CD14-positive monocyte (primary cell): ENCODE measurements around the gene SNRPN. TPM values are rescaled to one million over a fixed set of nuclear protein-coding genes. Genes with fewer than 3 reads are reported as not detected.
"Not testable (repeated sequence)": the region's sequence is repeated elsewhere in the genome, so short reads cannot be mapped to it uniquely, and the experiment has no call there.

Source experiments
- DNase-seq, 3 donors: peaks; one replicate each; pipeline ENCODE4 v3.0.0-alpha.2; 2011 to 2022
- H2AFZ ChIP-seq: 2 replicates; pipeline ENCODE4 v1.6.0; 2012; ENCODE audit warnings: mild to moderate bottlenecking, low read depth, low read length, inconsistent platforms; ENCODE audit not compliant: insufficient read depth, poor library complexity, severe bottlenecking
- H3K27ac ChIP-seq, 2 donors: 1 replicate in 1 of 2; 2 replicates in 1 of 2; pipeline ENCODE4 v1.5.1; 2012 to 2013; ENCODE audit warnings: low read length in 2 of 2, control low read depth in 1 of 2, inconsistent platforms in 1 of 2, low read depth in 1 of 2, mild to moderate bottlenecking in 1 of 2
- H3K27me3 ChIP-seq, 2 donors: one replicate each; pipeline versions ENCODE4 v1.6.0 to v1.6.1; 2011 to 2013; ENCODE audit warnings: low read length in 2 of 2; ENCODE audit not compliant: control insufficient read depth in 2 of 2, insufficient read depth in 2 of 2
- H3K36me3 ChIP-seq, 2 donors: replicated peaks in 1 of 2; 1 replicate in 1 of 2; 2 replicates in 1 of 2; pipeline versions ENCODE4 v1.5.1 to v1.6.1; 2012 to 2013; ENCODE audit warnings: low read length in 2 of 2, control low read depth in 1 of 2, inconsistent platforms in 1 of 2, mild to moderate bottlenecking in 1 of 2; ENCODE audit not compliant: insufficient read depth in 2 of 2, control insufficient read depth in 1 of 2
- H3K4me1 ChIP-seq, 2 donors: 1 replicate in 1 of 2; 2 replicates in 1 of 2; pipeline versions ENCODE4 v1.5.1 to v1.6.1; 2012 to 2013; ENCODE audit warnings: low read length in 2 of 2, control low read depth in 1 of 2, inconsistent platforms in 1 of 2, mild to moderate bottlenecking in 1 of 2, moderate library complexity in 1 of 2; ENCODE audit not compliant: insufficient read depth in 2 of 2, control insufficient read depth in 1 of 2
- H3K4me2 ChIP-seq: replicated peaks from 2 replicates; pipeline ENCODE3; 2012; ENCODE audit warnings: low read length, moderate library complexity, mild to moderate bottlenecking; ENCODE audit not compliant: poor library complexity, severe bottlenecking; ENCODE audit errors: extremely low read depth
- H3K4me3 ChIP-seq, 3 experiments: fragments of 200-600 bp in 1 of 3; sonication (generic) in 1 of 3; replicated peaks in 1 of 3; 1 replicate in 2 of 3; 2 replicates in 1 of 3; pipeline ENCODE4 v1.5.1; 2011 to 2013; ENCODE audit warnings: low read length in 3 of 3, mild to moderate bottlenecking in 3 of 3, control low read depth in 2 of 3, low read depth in 2 of 3, inconsistent platforms in 1 of 3, moderate library complexity in 1 of 3
- H3K79me2 ChIP-seq: 2 replicates; pipeline ENCODE4 v1.6.0; 2012; ENCODE audit warnings: mild to moderate bottlenecking, control low read depth, inconsistent platforms, low read length, moderate library complexity; ENCODE audit not compliant: insufficient read depth
- H3K9ac ChIP-seq: 2 replicates; pipeline ENCODE4 v1.6.0; 2017; ENCODE audit warnings: low read length, mild to moderate bottlenecking; ENCODE audit not compliant: insufficient read depth, poor library complexity, severe bottlenecking
- H3K9me3 ChIP-seq, 2 donors: replicated peaks in 1 of 2; 1 replicate in 1 of 2; 2 replicates in 1 of 2; pipeline versions ENCODE4 v1.5.1 to v1.6.1; 2012 to 2013; ENCODE audit warnings: low read length in 2 of 2, control low read depth in 1 of 2; ENCODE audit not compliant: control insufficient read depth in 1 of 2, insufficient read depth in 1 of 2
- H4K20me1 ChIP-seq: 2 replicates; pipeline ENCODE4 v1.6.0; 2012; ENCODE audit warnings: mild to moderate bottlenecking, low read length, control low read depth, moderate library complexity; ENCODE audit not compliant: insufficient read depth
- H3K27ac Mint-ChIP-seq, 7 donors: one replicate each; pipeline ENCODE4 v1.8.0; 2020; ENCODE audit warnings: mild to moderate bottlenecking in 7 of 7, mixed read lengths in 7 of 7, moderate library complexity in 6 of 7, inconsistent platforms in 2 of 7
- H3K27me3 Mint-ChIP-seq, 3 donors: one replicate each; pipeline ENCODE4 v1.8.0; 2021 to 2022; ENCODE audit warnings: low read depth in 3 of 3, mild to moderate bottlenecking in 3 of 3, mixed read lengths in 3 of 3, moderate library complexity in 3 of 3, inconsistent platforms in 1 of 3
- H3K36me3 Mint-ChIP-seq, 2 donors: one replicate each; pipeline ENCODE4 v1.8.0; 2020; ENCODE audit warnings: mixed read lengths in 2 of 2, inconsistent platforms in 1 of 2, mild to moderate bottlenecking in 1 of 2
- H3K4me1 Mint-ChIP-seq: one replicate; pipeline ENCODE4 v1.8.0; 2020; ENCODE audit warnings: mild to moderate bottlenecking, mixed read lengths
- H3K4me3 Mint-ChIP-seq, 2 donors: one replicate each; pipeline ENCODE4 v1.8.0; 2020; ENCODE audit warnings: mild to moderate bottlenecking in 2 of 2, mixed read lengths in 2 of 2, moderate library complexity in 1 of 2
- H3K9me3 Mint-ChIP-seq, 7 donors: one replicate each; pipeline ENCODE4 v1.8.0; 2020 to 2022; ENCODE audit warnings: mixed read lengths in 7 of 7, mild to moderate bottlenecking in 6 of 7, moderate library complexity in 6 of 7, inconsistent platforms in 2 of 7
- CTCF ChIP-seq: fragments of 200-600 bp; IDR thresholded peaks from one replicate; pipeline ENCODE4 v1.8.0; 2022; ENCODE audit warnings: antibody characterized with exemption, mild to moderate bottlenecking
- WGBS: methylation state at CpG from one replicate; pipeline ENCODE4 v1.1.5; 2013; ENCODE audit warnings: missing lambda C conversion rate; ENCODE audit not compliant: insufficient coverage; 5-methylcytosine and 5-hydroxymethylcytosine counted together
- intact Hi-C, 2 donors: fragments of 100-400 bp; cut with micrococcal nuclease; formaldehyde crosslinking; loops; one replicate each; pipeline versions ENCODE4 v1.15.0 to v1.15.1; 2023
- polyA plus RNA-seq, 3 donors: library from polyadenylated mRNA; depleted of rRNA in 1 of 3; unstranded in 2 of 3; stranded (reverse) in 1 of 3; fragments of 300-500 nt in 2 of 3; fragments of >200 nt in 1 of 3; fragmentation: Illumina TruSeq in 2 of 3; gene quantifications; 1 replicate in 2 of 3; 2 replicates in 1 of 3; pipeline ENCODE4 v1.2.3, GENCODE V29; 2012 to 2021

Gene SNRPN
- polyA plus RNA-seq, 3 donors, result 12.6 to 46.1 (median 43.9) TPM

GRCh38 chr15:24924153-24924552, 30.6 kb upstream of the SNRPN start:
- no peak overlapping the region for H3K27ac Mint-ChIP-seq
- H3K9me3 ChIP-seq, result peaks cover 25 to 27% of the 10 kb centered on the region in 2 donors
- H3K4me3 Mint-ChIP-seq, result no peak overlapping the region
- no peaks in the 10 kb centered on the region for H4K20me1 ChIP-seq
- no peak overlapping the region for H3K9ac ChIP-seq
- H2AFZ ChIP-seq, result no peak overlapping the region
- no peaks in the 10 kb centered on the region for H3K4me1 Mint-ChIP-seq
- H3K27me3 ChIP-seq, result no peaks in the 10 kb centered on the region
- no peak overlapping the region for H3K4me3 ChIP-seq
- TF ChIP-seq CTCF, result no peak
- no peaks in the 10 kb centered on the region for H3K36me3 Mint-ChIP-seq
- no peaks in the 10 kb centered on the region for H3K4me1 ChIP-seq
- no peak overlapping the region for H3K4me2 ChIP-seq
- intact Hi-C loops, result loop anchor here in 1 of 2 donors (10.0 kb wide), 2 partner anchors 59 to 61 kb away; no protein-coding TSS in a partner anchor
- H3K36me3 ChIP-seq, result no peaks in the 10 kb centered on the region
- peaks cover 11 to 31% (median 26%) of the 10 kb centered on the region in 7 donors for H3K9me3 Mint-ChIP-seq
- H3K27me3 Mint-ChIP-seq, result peaks cover 1 to 2% (median 1%) of the 10 kb centered on the region in 3 donors
- H3K79me2 ChIP-seq, result no peaks in the 10 kb centered on the region
- no peak overlapping the region for H3K27ac ChIP-seq
- WGBS, result no CpG with 5 or more reads among the region's 3 CpGs
- DNase-seq, result no peak

DNA sequence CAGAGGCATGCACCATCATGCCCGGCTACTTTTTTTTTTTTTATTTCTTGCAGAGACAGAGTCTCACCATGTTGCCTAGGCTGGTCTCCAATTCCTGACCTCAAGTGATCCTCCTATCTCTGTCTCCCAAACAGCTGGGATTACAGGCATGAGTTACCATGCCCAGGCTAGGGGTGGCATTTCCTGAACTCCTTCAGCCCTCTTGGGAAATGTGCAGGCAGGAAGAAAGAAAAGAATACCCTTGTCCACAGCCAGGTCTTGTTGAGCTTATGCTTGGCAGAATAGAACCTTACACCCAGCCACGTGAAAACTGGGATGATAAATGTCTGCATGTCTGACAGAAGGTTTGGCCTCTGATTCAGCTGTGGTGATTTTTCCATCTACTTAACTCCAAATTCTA, 30.2 kb upstream of the SNRPN start:
- Histone ChIP-seq H4K20me1 (no peaks in the 10 kb centered on the region), H3K4me3 (no peak overlapping the region), H3K9me3 (peaks cover 25 to 30% of the 10 kb centered on the region in 2 donors), H2AFZ (no peak overlapping the region), H3K27ac (no peak overlapping the region), H3K4me2 (no peak overlapping the region), H3K4me1 (no peaks in the 10 kb centered on the region), H3K79me2 (no peaks in the 10 kb centered on the region), H3K36me3 (no peaks in the 10 kb centered on the region), H3K27me3 (no peaks in the 10 kb centered on the region), H3K9ac (no peak overlapping the region)
- Mint-ChIP-seq H3K27me3 (peaks cover 0 to 1% (median 1%) of the 10 kb centered on the region in 3 donors), H3K4me1 (no peaks in the 10 kb centered on the region), H3K4me3 (no peak overlapping the region), H3K9me3 (peaks cover 12 to 32% (median 24%) of the 10 kb centered on the region in 7 donors), H3K36me3 (no peaks in the 10 kb centered on the region), H3K27ac (no peak overlapping the region)
- intact Hi-C loops, result loop anchor here in 1 of 2 donors (10.0 kb wide), 2 partner anchors 60 kb away; no protein-coding TSS in a partner anchor
- DNase-seq, result no peak
- no CpG with 5 or more reads among the region's 2 CpGs for WGBS
- TF ChIP-seq CTCF, result no peak

- H3K27ac Mint-ChIP-seq, result not testable (repeated sequence)
- H3K9me3 Mint-ChIP-seq, result peaks cover 14 to 58% (median 39%) of the 10 kb centered on the region in 7 donors
Measured at GRCh38 chr15:24931874-24932732, 22.7 kb upstream of the SNRPN start.

More at GRCh38 chr15:24931874-24932732, 22.7 kb upstream of the SNRPN start:
- H3K27ac ChIP-seq, H3K36me3 ChIP-seq, H3K9ac ChIP-seq, H3K4me3 ChIP-seq, DNase-seq, H4K20me1 ChIP-seq, H3K36me3 Mint-ChIP-seq, H3K27me3 Mint-ChIP-seq, H2AFZ ChIP-seq, H3K4me2 ChIP-seq, H3K27me3 ChIP-seq, H3K4me3 Mint-ChIP-seq, H3K4me1 Mint-ChIP-seq, H3K4me1 ChIP-seq, intact Hi-C loops, H3K79me2 ChIP-seq: not testable (repeated sequence)
- WGBS, result 93% methylated on average over 9 of the region's 10 CpGs
- H3K9me3 ChIP-seq, result peaks cover 38 to 55% of the 10 kb centered on the region in 2 donors
